HEK293T (cell line): Measurements from ENCODE around the gene FER.

Source experiments
- CTCF ChIA-PET: fragments of 350-600 bp; formaldehyde crosslinking; extraction: SDS; loops from one replicate; lab custom pipeline; 2021; ENCODE audit warnings: antibody characterized with exemption, inconsistent platforms; lab: Yijun Ruan, JAX
- POLR2A ChIA-PET: fragments of 350-600 bp; formaldehyde crosslinking; extraction: SDS; loops from one replicate; lab custom pipeline; 2020; ENCODE audit warnings: antibody characterized with exemption, inconsistent platforms; lab: Yijun Ruan, JAX
- DNase-seq: peaks from one replicate; pipeline ENCODE4 v3.0.0; 2012; ENCODE audit warnings: mixed read lengths; ENCODE audit errors: extremely low spot score
- ARNT ChIP-seq: fragments of 450-650 bp; IDR thresholded peaks from 2 replicates; pipeline ENCODE4 v1.6.1; 2017; ENCODE audit warnings: mild to moderate bottlenecking
- BHLHE40 ChIP-seq: fragments of 450-650 bp; IDR thresholded peaks from 2 replicates; pipeline ENCODE4 v1.6.1; 2016; ENCODE audit warnings: mild to moderate bottlenecking, moderate library complexity, borderline replicate concordance
- CTBP1 ChIP-seq: fragments of 450-650 bp; IDR thresholded peaks from 2 replicates; pipeline ENCODE4 v1.6.1; 2016; ENCODE audit warnings: borderline replicate concordance
- ELF4 ChIP-seq: fragments of 450-650 bp; IDR thresholded peaks from 2 replicates; pipeline ENCODE4 v1.6.1; 2017; ENCODE audit warnings: antibody characterized with exemption
- FOXA1 ChIP-seq: fragments of 450-650 bp; IDR thresholded peaks from 2 replicates; pipeline ENCODE4 v1.6.1; 2016; ENCODE audit warnings: mild to moderate bottlenecking
- FOXK2 ChIP-seq: fragments of 450-650 bp; IDR thresholded peaks from 2 replicates; pipeline ENCODE4 v1.6.1; 2016; ENCODE audit warnings: mild to moderate bottlenecking
- FOXM1 ChIP-seq: fragments of 450-650 bp; IDR thresholded peaks from 2 replicates; pipeline ENCODE4 v1.6.1; 2017; ENCODE audit warnings: mild to moderate bottlenecking, borderline replicate concordance
- HDGF ChIP-seq: fragments of 450-650 bp; IDR thresholded peaks from 2 replicates; pipeline ENCODE4 v1.6.1; 2017; ENCODE audit warnings: antibody characterized with exemption, borderline replicate concordance
- L3MBTL2 ChIP-seq: fragments of 450-650 bp; conservative IDR thresholded peaks from 2 replicates; pipeline ENCODE4 v1.6.1; 2016; ENCODE audit warnings: mild to moderate bottlenecking
- LEF1 ChIP-seq: fragments of 450-650 bp; IDR thresholded peaks from 2 replicates; pipeline ENCODE4 v1.6.1; 2017; ENCODE audit warnings: mild to moderate bottlenecking, borderline replicate concordance
- NFRKB ChIP-seq: fragments of 450-650 bp; IDR thresholded peaks from 2 replicates; pipeline ENCODE4 v1.6.1; 2016; ENCODE audit warnings: mild to moderate bottlenecking, moderate library complexity
- SP1 ChIP-seq: fragments of 450-650 bp; IDR thresholded peaks from 2 replicates; pipeline ENCODE4 v1.6.1; 2017
- SUZ12 ChIP-seq: fragments of 450-650 bp; IDR thresholded peaks from 2 replicates; pipeline ENCODE4 v1.6.1; 2016; ENCODE audit warnings: mild to moderate bottlenecking
- TARDBP ChIP-seq: fragments of 450-650 bp; IDR thresholded peaks from 2 replicates; pipeline ENCODE4 v1.6.1; 2016
- ZNF384 ChIP-seq: fragments of 450-650 bp; IDR thresholded peaks from 2 replicates; pipeline ENCODE4 v1.6.1; 2016
- TF ChIP-seq, protein P1 (sequence below): fragments of 450-650 bp; IDR thresholded peaks from 2 replicates; pipeline ENCODE4 v1.6.1; 2016

FER gene

DNA sequence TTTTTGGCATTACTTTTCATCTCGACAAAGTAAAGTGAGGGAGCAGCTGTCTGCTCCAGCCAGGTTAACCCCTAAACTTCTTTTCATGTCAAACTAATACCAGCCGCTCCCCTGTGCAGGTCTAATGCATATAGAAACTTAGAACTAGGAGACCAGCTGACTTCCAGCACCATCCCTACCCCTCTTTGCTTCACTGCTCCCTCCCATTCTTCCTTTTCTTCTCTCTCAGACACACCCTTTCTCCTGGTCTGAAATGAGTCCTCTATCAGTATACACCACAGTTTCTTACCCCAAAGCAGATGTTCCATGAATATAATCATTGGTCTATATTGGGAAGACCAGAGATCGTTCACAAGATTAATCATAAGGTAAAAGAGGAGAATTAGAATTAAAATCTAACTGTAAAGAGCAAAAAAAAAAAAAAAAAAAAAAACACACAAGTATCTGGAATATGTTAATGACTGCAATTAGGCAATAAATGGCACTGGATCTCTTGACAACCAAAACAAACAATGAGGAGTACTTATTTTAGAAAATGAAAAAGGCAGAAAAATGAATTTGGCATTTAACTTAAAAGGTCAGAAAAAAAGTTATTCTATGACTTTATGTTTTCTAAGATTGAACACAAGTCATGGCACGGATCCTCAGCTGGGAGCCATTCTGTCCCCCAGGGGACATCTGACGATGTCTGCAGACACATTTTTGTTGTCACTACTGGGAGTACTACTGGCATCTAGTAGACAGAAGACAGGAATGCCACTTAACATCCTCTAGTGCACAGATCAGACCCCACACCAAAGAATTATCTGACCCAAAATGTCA lies 452.3 kb downstream of the FER start:
- ChIA-PET POLR2A (no interaction called here), CTCF (no interaction called here)
- TF ChIP-seq LEF1 (no peak), NFRKB (no peak), FOXM1 (no peak), BHLHE40 (no peak), SP1 (no peak), FOXK2 (no peak), TARDBP (no peak), L3MBTL2 (no peak), FOXA1 (no peak), ZNF384 (no peak), ELF4 (no peak), HDGF (no peak), ARNT (no peak), SUZ12 (no peak)
- TF ChIP-seq, protein P1, sequence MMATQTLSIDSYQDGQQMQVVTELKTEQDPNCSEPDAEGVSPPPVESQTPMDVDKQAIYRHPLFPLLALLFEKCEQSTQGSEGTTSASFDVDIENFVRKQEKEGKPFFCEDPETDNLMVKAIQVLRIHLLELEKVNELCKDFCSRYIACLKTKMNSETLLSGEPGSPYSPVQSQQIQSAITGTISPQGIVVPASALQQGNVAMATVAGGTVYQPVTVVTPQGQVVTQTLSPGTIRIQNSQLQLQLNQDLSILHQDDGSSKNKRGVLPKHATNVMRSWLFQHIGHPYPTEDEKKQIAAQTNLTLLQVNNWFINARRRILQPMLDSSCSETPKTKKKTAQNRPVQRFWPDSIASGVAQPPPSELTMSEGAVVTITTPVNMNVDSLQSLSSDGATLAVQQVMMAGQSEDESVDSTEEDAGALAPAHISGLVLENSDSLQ, result no peak
- DNase-seq, result no peak

DNA sequence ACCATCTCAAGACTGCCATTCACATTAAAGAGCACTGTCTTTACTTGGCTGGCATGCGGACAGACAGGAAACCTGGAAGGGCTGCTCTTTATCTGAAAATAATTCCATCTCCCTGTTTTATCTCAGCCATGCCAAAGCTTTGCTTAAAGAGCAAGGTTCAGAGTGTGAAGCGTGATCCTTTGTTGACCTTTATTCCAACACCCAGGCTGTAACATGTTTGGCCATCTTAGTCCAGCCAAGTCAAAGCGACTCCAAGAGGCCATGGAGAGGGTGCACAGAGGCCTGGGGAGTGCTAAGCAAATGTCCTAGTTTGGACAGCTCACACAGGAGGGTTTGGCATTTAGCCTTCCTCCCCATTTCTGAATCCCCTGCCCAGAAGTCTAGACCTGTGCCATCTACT lies 467.3 kb downstream of the FER start:
- TF ChIP-seq, protein P1, result no peak
- TF ChIP-seq L3MBTL2, result no peak
- ChIA-PET POLR2A (no interaction called here), CTCF (no interaction called here)
- no peak for DNase-seq

DNA sequence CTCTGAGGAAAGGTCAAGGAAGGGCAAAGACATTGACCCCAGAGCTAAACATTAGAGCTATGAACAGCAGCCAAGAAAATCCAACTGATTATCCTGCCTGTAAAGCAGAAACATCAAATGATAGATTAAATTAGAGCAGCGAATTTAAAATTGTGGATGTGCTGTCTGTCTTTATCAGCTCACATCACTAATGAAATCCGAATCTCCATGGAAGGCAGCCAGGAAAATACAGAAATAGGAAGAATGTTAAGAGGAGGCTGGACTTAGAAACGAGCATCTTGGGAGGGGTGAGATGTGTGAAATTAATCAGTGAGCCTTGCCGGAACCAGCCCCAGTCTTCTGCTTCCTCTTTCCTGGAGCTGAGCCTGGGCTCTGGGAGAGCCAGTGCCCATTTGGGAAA lies 471.1 kb downstream of the FER start:
- DNase-seq, result no peak
- CTCF ChIA-PET, result no interaction called here
- TF ChIP-seq BHLHE40 (no peak), SUZ12 (no peak)
- POLR2A ChIA-PET, result no interaction called here

DNA sequence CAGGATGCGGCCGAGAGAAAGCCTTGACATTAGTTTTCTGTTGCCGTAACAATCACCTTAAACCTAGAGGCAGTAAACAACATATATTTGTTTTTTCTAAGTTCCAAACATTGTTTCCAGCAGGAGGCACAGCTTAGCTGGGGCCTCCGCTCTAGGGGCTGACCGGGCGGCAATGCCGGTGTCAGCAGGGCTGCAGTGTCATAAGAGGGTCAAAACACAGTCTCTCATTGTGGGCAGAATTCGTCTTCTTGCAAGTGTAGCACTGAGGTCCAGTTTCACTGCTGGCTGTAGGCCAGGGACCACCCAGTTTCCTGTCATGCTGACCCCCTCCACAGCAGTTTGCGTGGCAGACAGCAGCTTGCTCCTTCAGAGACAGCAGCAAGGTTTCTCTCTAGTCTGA lies 475.8 kb downstream of the FER start:
- ChIA-PET CTCF (no interaction called here), POLR2A (no interaction called here)
- TF ChIP-seq SUZ12 (no peak), ARNT (no peak), NFRKB (no peak), FOXK2 (no peak), BHLHE40 (no peak), FOXA1 (no peak), ZNF384 (no peak), HDGF (no peak), SP1 (no peak), CTBP1 (no peak)
- no peak for DNase-seq

DNA sequence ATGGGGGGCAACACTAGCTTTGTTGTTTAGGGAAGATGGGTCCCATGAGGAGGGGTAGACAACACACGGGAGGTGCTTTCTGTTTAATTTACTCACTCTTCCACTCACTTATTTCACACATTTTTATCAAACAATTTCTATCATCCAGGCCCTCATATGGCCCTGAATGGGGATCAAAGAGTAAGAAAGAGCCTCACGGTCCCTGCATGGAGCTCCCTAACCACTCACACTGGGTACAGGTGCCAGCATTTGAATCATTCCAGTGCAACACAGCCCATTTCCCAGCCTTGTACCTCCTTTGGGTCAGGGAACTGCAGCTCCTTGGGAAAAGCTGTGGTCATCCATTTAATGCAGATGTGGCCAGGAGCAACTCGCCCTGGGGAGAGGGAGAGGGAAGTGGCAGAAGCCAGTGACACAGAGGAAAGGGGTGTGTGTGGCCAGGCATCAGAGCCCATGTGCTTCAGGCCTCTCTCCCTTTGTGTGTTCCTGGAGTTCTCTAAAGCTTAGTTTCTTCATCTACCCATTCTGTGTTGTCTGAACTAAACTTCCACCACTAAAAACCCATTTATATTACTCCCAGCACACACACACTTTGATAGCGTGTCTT lies 476.7 kb downstream of the FER start:
- ChIA-PET CTCF (no interaction called here), POLR2A (no interaction called here)
- no peak for DNase-seq
- TF ChIP-seq ZNF384 (no peak), TARDBP (no peak), FOXM1 (no peak), BHLHE40 (no peak), FOXA1 (no peak), HDGF (no peak), CTBP1 (no peak), NFRKB (no peak), L3MBTL2 (no peak), FOXK2 (no peak), SUZ12 (no peak), ARNT (no peak), LEF1 (no peak), SP1 (no peak), ELF4 (no peak)
- TF ChIP-seq, protein P1, result no peak

DNA sequence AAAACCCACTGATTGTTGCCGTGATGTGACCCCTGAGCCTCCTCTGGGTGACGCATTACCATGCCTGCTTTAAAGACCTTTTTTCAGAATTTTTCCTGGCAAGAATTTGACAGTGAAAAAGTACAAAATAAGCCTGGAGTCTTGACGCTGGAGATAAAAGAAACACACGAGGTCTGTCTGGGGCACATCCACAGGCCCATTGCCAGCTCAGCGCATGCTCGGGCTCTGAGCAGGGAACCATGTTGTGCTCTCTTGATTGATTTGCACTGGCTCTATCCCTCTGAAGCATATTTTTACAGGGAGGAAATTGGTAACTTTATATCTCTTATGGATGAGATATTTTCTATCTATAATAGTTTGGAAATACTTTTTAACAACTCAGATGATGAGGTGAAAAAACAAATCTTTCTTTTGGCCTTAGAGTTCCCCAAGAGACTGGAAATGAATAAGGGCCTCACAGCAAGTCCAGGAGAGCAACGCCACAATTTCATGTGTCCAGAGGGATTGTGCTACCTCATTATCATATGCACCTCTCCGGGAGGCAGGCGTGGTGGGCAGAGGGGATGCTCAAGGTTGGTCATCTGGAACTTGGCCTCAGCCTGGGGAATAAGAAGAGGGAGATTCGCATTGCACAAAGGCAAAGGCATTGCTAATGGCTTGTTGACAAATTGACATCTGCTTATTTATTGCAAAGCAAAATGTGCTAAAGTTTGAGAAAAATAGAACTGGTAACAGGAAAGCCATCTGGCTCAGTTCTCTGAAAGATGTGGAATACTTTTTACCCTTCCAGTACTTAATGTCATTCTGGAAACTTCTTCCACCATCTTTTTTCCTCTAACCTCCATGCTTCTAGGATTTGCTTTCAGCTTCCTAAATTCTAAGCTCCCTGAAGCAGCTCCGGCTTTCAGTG lies 478.3 kb downstream of the FER start:
- POLR2A ChIA-PET, result no interaction called here
- TF ChIP-seq ARNT (no peak), HDGF (no peak), FOXK2 (no peak), BHLHE40 (no peak)
- DNase-seq, result no peak
- CTCF ChIA-PET, result no interaction called here
